HCT116 (cell line): ENCODE results near the gene SPATC1L. TPM values are rescaled to one million over a fixed set of nuclear protein-coding genes. Genes with fewer than 3 reads are reported as not detected.

Experiments
- ATAC-seq: fragments of 200-7000 bp; cut with Tn5 transposase; 2 replicates; pipeline ENCODE4 v1.9.1; 2020; ENCODE audit warnings: mild to moderate bottlenecking, moderate library complexity
- BruUV-seq: library from RNA; stranded (reverse); fragments of 400-500 nt; replicated peaks from 2 replicates; lab custom pipeline; 2021; lab: Mats Ljungman, UMichigan
- CTCF ChIA-PET: fragments of 300-600 bp; sonication (Branson Sonifier 250); formaldehyde crosslinking; loops from one replicate; lab custom pipeline; 2021; ENCODE audit warnings: antibody characterized with exemption; lab: Charles Lee
- POLR2A ChIA-PET: fragments of 300-600, 350-600 bp; sonication (Branson Sonifier 250); formaldehyde crosslinking; loops from one replicate; lab custom pipeline; 2021; ENCODE audit warnings: antibody characterized with exemption; lab: Charles Lee
- RAD21 ChIA-PET, 2 experiments: fragments of 300-600 bp; sonication (Branson Sonifier 250); formaldehyde crosslinking; loops; one replicate each; lab custom pipeline; 2023; ENCODE audit warnings: low total read pairs in 2 of 2; ENCODE audit not compliant: uncharacterized antibody in 2 of 2, unreplicated experiment in 2 of 2, low non-redundant PET in 1 of 2; lab: Charles Lee
- DNase-seq: peaks from one replicate; pipeline ENCODE4 v3.0.0-alpha.2; 2010; ENCODE audit warnings: low read depth, low spot score
- H2AFZ ChIP-seq: fragments of 200-600 bp; shearing (Covaris generic), sonication (generic); 2 replicates; pipeline ENCODE4 v1.6.1; 2017; ENCODE audit warnings: low read depth, mixed run types, mixed read lengths, antibody characterized with exemption, low read length; ENCODE audit not compliant: poor library complexity, severe bottlenecking
- H3K27ac ChIP-seq: 2 replicates; pipeline ENCODE4 v1.5.1; 2012; ENCODE audit warnings: low read depth, low read length
- H3K27me3 ChIP-seq: fragments of 200-600 bp; sonication (generic); 2 replicates; pipeline ENCODE4 v1.6.1; 2016; ENCODE audit warnings: mixed run types, low read length, mixed read lengths; ENCODE audit not compliant: insufficient read depth
- H3K36me3 ChIP-seq, 2 experiments: fragments of 200-500 bp in 1 of 2; fragments of 200-600 bp in 1 of 2; sonication (Bioruptor generic) in 1 of 2; sonication (generic) in 1 of 2; 2 replicates each; pipeline versions ENCODE4 v1.5.1 to v1.6.1; 2014 to 2016; ENCODE audit warnings: low read length in 2 of 2, inconsistent platforms in 1 of 2, mixed read lengths in 1 of 2, mixed run types in 1 of 2; ENCODE audit not compliant: insufficient read depth in 2 of 2, control insufficient read depth in 1 of 2
- H3K4me1 ChIP-seq, 2 experiments: fragments of 200-600 bp in 1 of 2; sonication (generic) in 1 of 2; 2 replicates each; pipeline versions ENCODE4 v1.5.1 to v1.6.1; 2012 to 2017; ENCODE audit warnings: low read length in 2 of 2, inconsistent platforms in 1 of 2, mild to moderate bottlenecking in 1 of 2, mixed read lengths in 1 of 2, mixed run types in 1 of 2, moderate library complexity in 1 of 2; ENCODE audit not compliant: insufficient read depth in 2 of 2, control insufficient read depth in 1 of 2
- H3K4me2 ChIP-seq: fragments of 200-600 bp; sonication (generic); 2 replicates; pipeline ENCODE4 v1.6.1; 2017; ENCODE audit warnings: mixed run types, low read length, mixed read lengths
- H3K4me3 ChIP-seq, 2 experiments: fragments of 200-600 bp in 1 of 2; sonication (generic) in 1 of 2; replicated peaks in 1 of 2; 2 replicates each; pipeline ENCODE4 v1.5.1; 2011 to 2016; ENCODE audit warnings: low read length in 2 of 2, control low read depth in 1 of 2, low read depth in 1 of 2, mild to moderate bottlenecking in 1 of 2, mixed read lengths in 1 of 2, mixed run types in 1 of 2
- H3K79me2 ChIP-seq: fragments of 200-600 bp; sonication (generic); 2 replicates; pipeline ENCODE4 v1.6.1; 2017; ENCODE audit warnings: mild to moderate bottlenecking, mixed run types, low read length, moderate library complexity, mixed read lengths; ENCODE audit not compliant: insufficient read depth
- H3K9ac ChIP-seq: fragments of 200-600 bp; sonication (generic); 2 replicates; pipeline ENCODE4 v1.6.1; 2016; ENCODE audit warnings: low read length, mixed read lengths
- H3K9me2 ChIP-seq: fragments of 200-600 bp; sonication (generic), shearing (Covaris generic); 2 replicates; pipeline ENCODE4 v1.6.1; 2017; ENCODE audit warnings: mixed run types, mild to moderate bottlenecking, moderate library complexity; ENCODE audit not compliant: insufficient read depth
- H3K9me3 ChIP-seq, 2 experiments: fragments of 200-500 bp in 1 of 2; fragments of 200-600 bp in 1 of 2; sonication (Bioruptor generic) in 1 of 2; sonication (generic) in 1 of 2; 2 replicates each; pipeline ENCODE4 v1.6.1; 2014 to 2017; ENCODE audit warnings: low read length in 2 of 2, mixed read lengths in 2 of 2, inconsistent platforms in 1 of 2, low read depth in 1 of 2, mild to moderate bottlenecking in 1 of 2, mixed run types in 1 of 2, moderate library complexity in 1 of 2; ENCODE audit not compliant: control insufficient read depth in 1 of 2, insufficient read depth in 1 of 2
- H4K20me1 ChIP-seq: fragments of 200-600 bp; sonication (generic), shearing (Covaris generic); 2 replicates; pipeline ENCODE4 v1.6.1; 2017; ENCODE audit warnings: mixed run types, mild to moderate bottlenecking, moderate library complexity; ENCODE audit not compliant: insufficient read depth
- ATF3 ChIP-seq: IDR thresholded peaks from 2 replicates; pipeline ENCODE4 v1.6.1; 2012
- CTCF ChIP-seq, 3 experiments: fragments of 200-600 bp in 1 of 3; sonication (generic) in 1 of 3; IDR thresholded peaks in 2 of 3; conservative IDR thresholded peaks in 1 of 3; 2 replicates each; pipeline ENCODE4 v1.5.1; 2012 to 2017; ENCODE audit warnings: low read depth in 2 of 3, low read length in 2 of 3, antibody characterized with exemption in 1 of 3, borderline replicate concordance in 1 of 3, control low read depth in 1 of 3, mild to moderate bottlenecking in 1 of 3, mixed read lengths in 1 of 3, mixed run types in 1 of 3, moderate library complexity in 1 of 3; ENCODE audit not compliant: insufficient read depth in 1 of 3
- EGR1 ChIP-seq: IDR thresholded peaks from 2 replicates; pipeline ENCODE4 v1.6.1; 2012; ENCODE audit warnings: low read depth
- ELF1 ChIP-seq: IDR thresholded peaks from 2 replicates; pipeline ENCODE4 v1.6.1; 2012; ENCODE audit warnings: low read depth, borderline replicate concordance
- POLR2A ChIP-seq: IDR thresholded peaks from 2 replicates; pipeline ENCODE4 v1.7.0; 2011; ENCODE audit warnings: borderline replicate concordance; ENCODE audit not compliant: insufficient read depth, insufficient read length; ENCODE audit errors: extremely low read depth
- POLR2AphosphoS5 ChIP-seq: IDR thresholded peaks from 2 replicates; pipeline ENCODE4 v1.6.1; 2011; ENCODE audit warnings: mild to moderate bottlenecking, low read depth, low read length, moderate library complexity
- RAD21 ChIP-seq: IDR thresholded peaks from 2 replicates; pipeline ENCODE4 v1.6.1; 2012; ENCODE audit warnings: low read depth, mild to moderate bottlenecking
- SIN3A ChIP-seq: IDR thresholded peaks from 2 replicates; pipeline ENCODE4 v1.6.1; 2012; ENCODE audit warnings: low read depth
- SP1 ChIP-seq: IDR thresholded peaks from 2 replicates; pipeline ENCODE4 v1.6.1; 2012; ENCODE audit warnings: low read depth
- TCF7L2 ChIP-seq: IDR thresholded peaks from 2 replicates; pipeline ENCODE4 v1.7.0; 2011; ENCODE audit warnings: borderline replicate concordance, inconsistent platforms; ENCODE audit not compliant: insufficient read depth, insufficient read length; ENCODE audit errors: extremely low read depth
- ZBTB33 ChIP-seq: IDR thresholded peaks from 2 replicates; pipeline ENCODE4 v1.6.1; 2011; ENCODE audit warnings: mild to moderate bottlenecking, low read length, moderate library complexity; ENCODE audit not compliant: insufficient replicate concordance; ENCODE audit errors: extremely low read depth
- ZFX ChIP-seq: fragments of 450-650 bp; IDR thresholded peaks from 2 replicates; pipeline ENCODE4 v1.6.1; 2017
- intact Hi-C: fragments of 100-400 bp; cut with micrococcal nuclease; formaldehyde crosslinking; loops from 2 replicates; pipeline ENCODE4 v1.10.0; 2022
- total RNA-seq: library from RNA; stranded (reverse); gene quantifications from one replicate; pipeline ENCODE4 v1.2.1, GENCODE V29; 2021; ENCODE audit not compliant: unreplicated experiment

Gene SPATC1L
- total RNA-seq, 1 experiment from 2014 or later, result 1.3 TPM

DNA sequence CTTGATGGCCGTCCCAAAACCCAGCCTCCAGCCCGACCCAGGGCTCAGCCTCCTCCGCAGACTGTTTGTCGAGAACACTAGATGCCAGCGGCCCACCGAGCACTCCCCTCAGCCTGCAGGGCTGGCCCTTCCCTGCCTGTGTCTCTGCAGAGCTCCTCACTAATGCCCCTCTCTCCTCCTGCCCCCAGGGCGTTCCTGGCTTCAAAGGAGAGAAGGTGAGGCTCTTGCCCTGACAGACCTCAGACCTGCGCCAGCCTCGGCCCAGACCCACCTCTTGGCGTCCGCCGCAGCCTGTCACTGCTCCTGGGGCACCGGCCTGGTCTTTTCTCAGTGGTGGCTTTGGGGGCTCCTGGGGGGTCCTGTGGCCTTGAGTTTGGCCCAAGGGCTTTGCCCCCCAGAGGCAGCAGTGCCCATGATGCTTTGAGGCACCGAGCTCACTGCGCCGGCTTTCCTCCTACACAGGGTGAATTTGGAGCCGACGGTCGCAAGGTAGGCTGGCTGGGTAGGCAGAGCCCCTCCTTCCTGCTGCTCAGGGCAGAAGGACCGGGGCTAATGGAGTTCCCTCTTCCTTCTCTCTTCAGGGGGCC is 68.0 kb downstream of the SPATC1L start:
- Histone ChIP-seq H3K27ac (no peak overlapping the region), H4K20me1 (no peaks in the 10 kb centered on the region), H3K9ac (no peak overlapping the region), H3K9me3 (no peaks in the 10 kb centered on the region; a peak in 2 of 4 replicates), H2AFZ (no peak overlapping the region), H3K79me2 (no peaks in the 10 kb centered on the region), H3K4me3 (no peak overlapping the region), H3K9me2 (no peaks in the 10 kb centered on the region), H3K36me3 (peaks cover 6 to 18% of the 10 kb centered on the region in 2 experiments; a peak in 3 of 4 replicates), H3K4me2 (no peak overlapping the region), H3K4me1 (no peaks in the 10 kb centered on the region), H3K27me3 (no peaks in the 10 kb centered on the region)
- ChIA-PET RAD21 (no interaction called here), POLR2A (no interaction called here), CTCF (no interaction called here)
- DNase-seq, result no peak
- ATAC-seq, result no peak
- BruUV-seq, result no TSS peak
- intact Hi-C loops, result no loop called here
- no peak for TF ChIP-seq TCF7L2
- TF ChIP-seq RAD21, result no peak
- no peak for TF ChIP-seq POLR2AphosphoS5
- TF ChIP-seq ZFX, result no peak
- TF ChIP-seq ELF1, result no peak
- TF ChIP-seq ATF3, result no peak
- no peak for TF ChIP-seq ZBTB33
- TF ChIP-seq POLR2A, result no peak
- no peak for TF ChIP-seq CTCF (IDR thresholded peaks at IDR 0.05 in 2 of 3, conservative IDR thresholded peaks at IDR 0.05 in 1 of 3; ENCODE audit: borderline replicate concordance in 1 of 3, insufficient read depth in 1 of 3, low read depth in 2 of 3, low read length in 2 of 3)
- no peak for TF ChIP-seq EGR1
- no peak for TF ChIP-seq SP1
- no peak for TF ChIP-seq SIN3A
